Common myeloid progenitor, CD34-positive (primary cell): ENCODE results near the gene OGA.

ENCODE experiments used
- CTCF ChIA-PET: fragments of 350-600 bp; sonication (Branson Sonifier 250); formaldehyde crosslinking; loops from one replicate; lab custom pipeline; 2021; ENCODE audit warnings: antibody characterized with exemption; lab: Charles Lee
- POLR2A ChIA-PET: fragments of 350-600 bp; sonication (Branson Sonifier 250); formaldehyde crosslinking; loops from one replicate; lab custom pipeline; 2021; ENCODE audit warnings: antibody characterized with exemption; lab: Charles Lee
- DNase-seq, 3 donors: peaks; one replicate each; pipeline versions ENCODE4 v3.0.0 to v3.0.0-alpha.2; 2013
- H3K27ac ChIP-seq, 2 experiments: 1 replicate in 1 of 2; 2 replicates in 1 of 2; pipeline ENCODE4 v1.7.0; 2013; ENCODE audit warnings: inconsistent platforms in 2 of 2, low read length in 2 of 2, mild to moderate bottlenecking in 2 of 2, low read depth in 1 of 2, moderate library complexity in 1 of 2; ENCODE audit not compliant: severe bottlenecking in 2 of 2, insufficient read depth in 1 of 2, poor library complexity in 1 of 2
- H3K27me3 ChIP-seq, 5 experiments: replicated peaks in 2 of 5; 1 replicate in 3 of 5; 2 replicates in 2 of 5; pipeline versions ENCODE4 v1.6.1 to v1.7.0; 2013; ENCODE audit warnings: low read length in 4 of 5, mild to moderate bottlenecking in 2 of 5, moderate library complexity in 2 of 5, inconsistent platforms in 1 of 5; ENCODE audit not compliant: insufficient read depth in 5 of 5, control insufficient read depth in 4 of 5
- H3K36me3 ChIP-seq, 4 experiments: 1 replicate in 2 of 4; 2 replicates in 2 of 4; pipeline versions ENCODE4 v1.6.1 to v1.7.0; 2013; ENCODE audit warnings: low read length in 3 of 4, control low read depth in 1 of 4, mild to moderate bottlenecking in 1 of 4; ENCODE audit not compliant: control insufficient read depth in 4 of 4, insufficient read depth in 4 of 4
- H3K4me1 ChIP-seq, 4 experiments: 1 replicate in 3 of 4; 2 replicates in 1 of 4; pipeline versions ENCODE4 v1.6.1 to v1.7.1; 2013; ENCODE audit warnings: low read length in 3 of 4, mild to moderate bottlenecking in 3 of 4, control low read depth in 1 of 4, inconsistent platforms in 1 of 4, moderate library complexity in 1 of 4; ENCODE audit not compliant: control insufficient read depth in 4 of 4, insufficient read depth in 4 of 4; ENCODE audit errors: control extremely low read depth in 1 of 4
- H3K4me3 ChIP-seq, 7 experiments: 1 replicate in 4 of 7; 2 replicates in 3 of 7; pipeline versions ENCODE4 v1.5.1 to v1.7.0; 2013; ENCODE audit warnings: mild to moderate bottlenecking in 7 of 7, low read length in 6 of 7, moderate library complexity in 6 of 7, inconsistent platforms in 2 of 7, low read depth in 2 of 7, control low read depth in 1 of 7; ENCODE audit not compliant: insufficient read depth in 4 of 7, control insufficient read depth in 1 of 7; ENCODE audit errors: extremely low read depth in 1 of 7
- H3K9me3 ChIP-seq, 5 experiments: 1 replicate in 4 of 5; 2 replicates in 1 of 5; pipeline versions ENCODE4 v1.6.1 to v1.7.1; 2013; ENCODE audit warnings: low read length in 4 of 5, mild to moderate bottlenecking in 2 of 5, inconsistent platforms in 1 of 5, low read depth in 1 of 5, moderate library complexity in 1 of 5; ENCODE audit not compliant: control insufficient read depth in 4 of 5, insufficient read depth in 2 of 5; ENCODE audit errors: control extremely low read depth in 1 of 5
- WGBS: methylation state at CpG from one replicate; pipeline ENCODE4 v1.1.5; 2013; ENCODE audit not compliant: insufficient coverage; 5-methylcytosine and 5-hydroxymethylcytosine counted together

OGA gene

GRCh38 chr10:101851411-101852116 lies 33.3 kb upstream of the OGA start:
- ChIA-PET POLR2A (interaction anchor here (0.5 kb wide), 1 partner anchor 78 kb away, joined by 4 read pairs; no protein-coding TSS in a partner anchor), CTCF (interaction anchor here (0.6 to 1.9 kb wide), 4 partner anchors 10 to 1559 kb away, joined by 3 to 19 read pairs (median 4); no protein-coding TSS in a partner anchor)
- H3K4me3 ChIP-seq: no peak overlapping the region
- no peak overlapping the region for H3K27ac ChIP-seq
- WGBS: 89% methylated on average over 4 of the region's 4 CpGs
- H3K36me3 ChIP-seq: peaks cover 0 to 15% (median 6%) of the 10 kb centered on the region in 4 experiments
- no peaks in the 10 kb centered on the region for H3K27me3 ChIP-seq
- peaks cover 2 to 22% (median 7%) of the 10 kb centered on the region in 4 experiments for H3K4me1 ChIP-seq
- no peak for DNase-seq
- no peaks in the 10 kb centered on the region for H3K9me3 ChIP-seq

- Histone ChIP-seq H3K4me1 (peaks cover 2 to 22% (median 7%) of the 10 kb centered on the region in 4 experiments), H3K4me3 (no peak overlapping the region), H3K9me3 (no peaks in the 10 kb centered on the region), H3K36me3 (peaks cover 0 to 15% (median 4%) of the 10 kb centered on the region in 4 experiments), H3K27me3 (no peaks in the 10 kb centered on the region), H3K27ac (no peak overlapping the region)
- no peak for DNase-seq
- WGBS: 100% methylated on average over 1 of the region's 3 CpGs
- POLR2A ChIA-PET: no interaction called here
- CTCF ChIA-PET: interaction anchor here (0.7 to 1.9 kb wide), 4 partner anchors 9 to 69 kb away, joined by 3 to 19 read pairs (median 3); no protein-coding TSS in a partner anchor
Observed at GRCh38 chr10:101850749-101851148, 32.5 kb upstream of the OGA start.

DNA sequence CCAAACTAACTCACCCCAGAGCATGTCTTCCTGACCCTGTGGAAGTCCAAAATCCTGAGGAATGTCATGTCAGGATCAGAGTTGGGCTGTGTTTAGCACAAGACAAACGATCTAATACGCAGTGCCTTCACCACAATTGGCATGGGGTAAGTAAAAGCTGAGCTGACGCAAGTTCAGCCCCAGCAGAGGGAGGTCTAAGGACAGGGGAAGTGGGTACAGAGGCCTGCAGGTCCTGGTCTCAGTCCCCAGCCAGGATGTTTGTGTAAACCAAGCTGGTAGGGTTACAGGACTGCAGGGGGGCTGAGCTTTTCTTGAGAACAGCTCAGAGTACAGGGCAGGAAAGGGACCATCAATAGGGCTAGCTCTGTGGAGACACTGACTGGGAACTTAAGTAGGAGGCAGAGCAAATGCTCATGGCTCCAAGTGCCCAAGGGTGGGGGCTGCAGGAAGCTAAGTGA lies 30.7 kb upstream of the OGA start:
- POLR2A ChIA-PET: no interaction called here
- 52% methylated on average over 3 of the region's 3 CpGs for WGBS

DNA sequence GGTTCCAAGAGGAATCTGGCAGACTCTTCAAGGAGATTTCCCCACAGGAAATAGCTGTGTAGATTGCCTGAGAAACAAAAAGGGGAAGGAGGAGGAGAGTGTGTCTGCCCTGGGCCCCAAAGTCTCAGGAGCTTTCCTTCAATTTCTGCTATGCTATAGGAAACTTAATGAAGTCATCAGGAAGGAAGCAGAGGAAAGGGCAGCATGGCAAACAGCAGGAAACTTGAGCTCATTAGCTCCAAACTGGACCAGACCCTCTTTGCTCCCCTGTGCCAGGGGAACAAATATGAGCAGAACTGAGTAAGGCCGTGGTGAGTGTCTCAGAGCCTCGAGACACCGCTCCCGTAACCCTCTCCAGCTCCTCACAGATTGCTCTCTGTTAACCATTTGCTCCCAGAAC lies 30.2 kb upstream of the OGA start:
- peaks cover 0 to 18% (median 4%) of the 10 kb centered on the region in 4 experiments for H3K36me3 ChIP-seq
- ChIA-PET POLR2A (no interaction called here), CTCF (interaction anchor here (1.0 to 2.3 kb wide), 8 partner anchors 7 to 165 kb away, joined by 3 to 13 read pairs (median 3); no protein-coding TSS in a partner anchor)
- peaks cover 7 to 30% (median 17%) of the 10 kb centered on the region in 4 experiments for H3K4me1 ChIP-seq
- H3K27me3 ChIP-seq: peaks cover 0 to under 1% (median 0%) of the 10 kb centered on the region in 5 experiments
- no peak overlapping the region for H3K4me3 ChIP-seq
- 74% methylated on average over 4 of the region's 4 CpGs for WGBS
- no peak for DNase-seq
- no peaks in the 10 kb centered on the region for H3K9me3 ChIP-seq
- H3K27ac ChIP-seq: no peak overlapping the region

More for the DNA sequence above, 30.7 kb upstream of the OGA start:
- Histone ChIP-seq H3K9me3 (no peaks in the 10 kb centered on the region), H3K4me1 (peaks cover 7 to 27% (median 15%) of the 10 kb centered on the region in 4 experiments), H3K27me3 (no peaks in the 10 kb centered on the region), H3K4me3 (no peak overlapping the region), H3K36me3 (peaks cover 0 to 18% (median 4%) of the 10 kb centered on the region in 4 experiments), H3K27ac (no peak overlapping the region)
- CTCF ChIA-PET: interaction anchor here (1.0 to 2.3 kb wide), 8 partner anchors 8 to 164 kb away, joined by 3 to 13 read pairs (median 3); no protein-coding TSS in a partner anchor
- peak in 2 of 3 donors; percentile 31 for DNase-seq

DNA sequence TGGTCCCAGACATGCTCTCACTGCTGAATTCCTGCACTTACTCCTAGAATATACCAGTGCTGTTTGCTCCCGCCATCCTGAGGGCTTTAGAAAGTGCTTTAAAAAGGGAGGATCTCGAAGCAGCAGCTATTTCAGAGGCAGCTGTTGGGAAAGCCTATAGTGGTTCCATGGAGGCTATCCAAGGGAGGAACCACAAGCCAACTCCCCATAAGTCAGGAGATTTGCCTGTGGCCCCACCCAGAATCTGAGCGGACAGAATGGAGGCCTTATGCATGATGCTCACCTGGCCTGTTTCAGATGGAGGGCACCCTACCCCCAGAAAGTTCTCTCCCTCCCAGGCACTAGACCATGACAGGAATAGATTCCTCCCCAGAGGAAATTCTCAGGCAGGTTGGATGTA lies 27.6 kb upstream of the OGA start:
- peaks cover 7 to 36% (median 24%) of the 10 kb centered on the region in 4 experiments for H3K4me1 ChIP-seq
- no peaks in the 10 kb centered on the region for H3K9me3 ChIP-seq
- WGBS: 100% methylated on average over 2 of the region's 3 CpGs
- no peak for DNase-seq
- peaks cover 0 to 14% (median 4%) of the 10 kb centered on the region in 4 experiments for H3K36me3 ChIP-seq
- H3K4me3 ChIP-seq: no peak overlapping the region
- ChIA-PET CTCF (interaction anchor here (1.0 to 3.5 kb wide), 4 partner anchors 13 to 33 kb away, joined by 3 to 13 read pairs (median 4); no protein-coding TSS in a partner anchor), POLR2A (no interaction called here)
- peaks cover 0 to 19% (median 0%) of the 10 kb centered on the region in 5 experiments for H3K27me3 ChIP-seq
- H3K27ac ChIP-seq: no peak overlapping the region

DNA sequence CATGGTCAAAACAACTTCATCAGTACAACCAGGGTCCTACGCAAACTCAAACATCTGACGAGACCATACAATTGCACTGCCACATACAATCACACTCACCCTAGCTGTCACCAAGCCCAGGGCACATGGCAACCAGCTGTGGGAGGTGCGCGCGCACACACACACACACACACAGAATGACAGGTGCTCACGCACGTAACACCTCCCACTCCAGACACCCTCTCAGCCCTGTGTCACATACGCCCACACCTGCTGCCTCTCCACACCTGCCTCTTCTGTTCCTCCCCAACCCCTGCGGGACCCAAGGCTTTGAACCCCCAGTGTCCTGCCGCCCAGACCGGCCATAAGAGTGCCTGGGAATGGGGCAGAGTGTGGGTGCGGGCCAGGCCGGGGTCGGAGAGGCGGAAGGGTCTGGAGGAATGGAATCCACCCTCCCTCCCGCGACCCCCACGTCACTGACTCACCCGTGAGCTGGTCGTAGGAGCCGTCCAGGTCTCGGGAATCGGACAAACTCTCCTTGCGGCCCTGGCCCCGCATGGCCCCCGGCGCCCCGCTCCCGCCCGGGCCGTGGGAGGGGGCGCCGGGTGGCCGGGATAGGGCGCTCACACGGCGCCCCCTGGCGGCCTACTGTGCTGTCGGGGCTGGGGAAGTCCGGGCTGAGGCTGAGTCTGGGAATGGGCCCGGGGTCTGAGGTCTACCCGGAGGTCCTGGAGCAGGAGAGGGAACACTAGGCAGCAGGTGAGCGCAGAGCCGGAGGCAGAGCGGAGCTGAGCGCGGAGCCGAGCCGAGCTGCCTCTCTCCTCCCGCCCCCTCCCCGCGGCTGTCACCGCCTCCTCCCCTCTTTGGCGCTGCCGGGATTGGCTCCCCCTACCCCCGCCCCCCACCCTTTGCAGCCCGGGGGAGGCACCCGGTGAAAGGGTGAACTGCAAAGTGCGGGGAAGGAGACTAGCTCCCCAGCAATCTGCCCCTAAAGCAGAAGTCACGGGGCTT lies 25.1 kb upstream of the OGA start, which contains the start of gene KCNIP2:
KCNIP2 (minus strand) TSS at position 769 of the 990 bp plus-strand sequence; CDS start at position 537, 232 bp downstream.
- peaks cover 5 to 36% (median 32%) of the 10 kb centered on the region in 4 experiments for H3K4me1 ChIP-seq
- no peaks in the 10 kb centered on the region for H3K9me3 ChIP-seq
- H3K36me3 ChIP-seq: peaks cover 0 to 14% (median 2%) of the 10 kb centered on the region in 4 experiments
- CTCF ChIA-PET: interaction anchor here (0.7 to 6.5 kb wide), 5 partner anchors 8 to 230 kb away, joined by 3 to 40 read pairs (median 5); no protein-coding TSS in a partner anchor
- peak within 1 kb of the TSS in 5 of 7 experiments; percentile 29 to 70 (median 35) for H3K4me3 ChIP-seq
- H3K27ac ChIP-seq: no peak within 1 kb of the TSS
- POLR2A ChIA-PET: no interaction called here
- H3K27me3 ChIP-seq: peaks cover 0 to 23% (median 2%) of the 10 kb centered on the region in 5 experiments
- DNase-seq: peak; percentile 37 to 82 (median 76)
- 31% methylated on average over 40 of the region's 60 CpGs for WGBS
